ENCODE results near the gene KCNK5. TPM values are rescaled to one million over a fixed set of nuclear protein-coding genes. Genes with fewer than 3 reads are reported as not detected.

KCNK5 gene
- total and polyA plus RNA-seq, 4 experiments from 2014 or later: 0.17 to 0.83 (median 0.79) TPM; not detected in 1

DNA sequence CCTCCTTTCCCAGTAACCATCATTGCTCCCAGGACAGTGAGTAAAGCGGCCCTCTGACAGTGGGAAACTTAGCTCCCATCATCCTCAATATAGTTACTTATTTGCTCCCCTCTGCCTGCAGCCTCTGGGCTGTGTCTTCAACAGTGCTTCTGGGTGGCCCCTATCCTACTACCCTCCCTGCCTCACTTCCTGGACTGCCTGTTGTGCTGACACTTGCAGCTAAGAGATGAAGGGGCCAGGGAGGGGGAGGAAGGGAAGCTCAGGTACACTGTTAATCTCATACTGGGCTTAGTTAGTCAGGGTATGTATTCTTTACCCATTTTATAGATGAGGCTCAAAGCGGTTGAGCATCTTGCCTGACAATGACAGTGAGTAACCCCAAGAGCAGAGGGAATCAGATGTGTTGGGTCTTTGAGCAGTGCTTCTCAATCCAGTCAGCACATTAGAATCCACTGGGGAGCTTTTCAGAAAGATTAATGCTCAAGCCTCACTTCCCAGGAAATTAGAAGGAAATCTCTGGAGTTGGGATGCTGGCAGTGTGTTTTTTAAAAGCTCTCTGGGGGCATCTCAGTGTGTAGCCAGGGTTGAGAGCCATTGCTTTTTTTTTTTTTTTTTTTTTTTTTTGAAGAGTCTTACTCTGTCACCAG lies 27.1 kb upstream of the KCNK5 start:
- no peak for DNase-seq
- POLR2A ChIA-PET (ENCODE audit: partially characterized antibody): no interaction called here
- intact Hi-C loops (cut with micrococcal nuclease): no loop called here
- H3K27me3 ChIP-seq (ENCODE audit: insufficient read depth, low read length): peaks cover 4% of the 10 kb centered on the region
- H3K9me3 ChIP-seq (ENCODE audit: control insufficient read depth in 1 of 2, low read length in 2 of 2): no peaks in the 10 kb centered on the region
- H3K4me3 ChIP-seq (ENCODE audit: low read length in 2 of 2): no peak overlapping the region
- no peak overlapping the region for H3K4me3 Mint-ChIP-seq
- no peak overlapping the region for H3K27ac Mint-ChIP-seq
- H3K4me1 Mint-ChIP-seq: peaks cover 0 to 2% (median 0%) of the 10 kb centered on the region in 4 donors
- H3K27ac ChIP-seq (ENCODE audit: low read depth, low read length): no peak overlapping the region
- H3K36me3 ChIP-seq (ENCODE audit: insufficient read depth, low read length): no peaks in the 10 kb centered on the region
- CTCF ChIA-PET (ENCODE audit: partially characterized antibody): interaction anchor here (0.7 to 2.2 kb wide), 2 partner anchors 12 to 46 kb away, joined by 4 to 5 read pairs; no protein-coding TSS in a partner anchor
- H3K9me3 Mint-ChIP-seq: peaks cover 0 to 2% (median 0%) of the 10 kb centered on the region in 8 donors
- peaks cover 5 to 30% of the 10 kb centered on the region in 2 donors for H3K27me3 Mint-ChIP-seq
- H3K4me1 ChIP-seq (ENCODE audit: insufficient read depth, low read length): no peaks in the 10 kb centered on the region
- no peaks in the 10 kb centered on the region for H3K36me3 Mint-ChIP-seq

DNA sequence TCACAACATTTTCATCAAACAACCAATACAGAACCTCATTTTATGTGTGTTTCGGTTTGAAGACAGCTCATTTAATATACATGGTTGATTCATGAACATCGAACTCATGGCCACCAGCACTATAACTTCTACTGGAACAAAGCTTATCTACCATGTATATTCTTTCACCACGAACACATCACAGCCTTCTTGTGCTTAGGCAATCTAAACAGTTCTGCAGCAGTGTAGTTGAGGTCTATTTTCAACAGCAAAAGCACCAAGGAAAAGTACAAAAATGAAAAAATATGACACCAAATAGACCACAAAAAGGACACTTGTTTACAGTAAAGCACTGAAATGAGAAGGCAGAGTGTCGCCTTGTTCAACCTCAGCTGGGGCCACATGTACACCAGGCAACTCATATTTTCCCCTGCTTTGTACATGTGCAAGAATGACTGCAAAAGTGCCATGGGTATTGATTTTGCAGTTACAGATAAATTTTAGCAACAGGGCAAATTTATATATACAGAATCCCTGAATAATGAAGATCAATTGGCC lies 25.8 kb upstream of the KCNK5 start:
- H3K4me1 Mint-ChIP-seq: peaks cover 0 to 2% (median 0%) of the 10 kb centered on the region in 4 donors
- peaks cover 5 to 24% of the 10 kb centered on the region in 2 donors for H3K27me3 Mint-ChIP-seq

GRCh38 chr6:39251406-39251805 lies 22.1 kb upstream of the KCNK5 start:
- ChIA-PET CTCF (ENCODE audit: partially characterized antibody) (no interaction called here), POLR2A (ENCODE audit: partially characterized antibody) (no interaction called here)
- Histone ChIP-seq H3K27me3 (ENCODE audit: insufficient read depth, low read length) (no peaks in the 10 kb centered on the region), H3K4me3 (ENCODE audit: low read length in 2 of 2) (no peak overlapping the region), H3K27ac (ENCODE audit: low read depth, low read length) (no peak overlapping the region), H3K9me3 (ENCODE audit: control insufficient read depth in 1 of 2, low read length in 2 of 2) (no peaks in the 10 kb centered on the region), H3K4me1 (ENCODE audit: insufficient read depth, low read length) (no peaks in the 10 kb centered on the region), H3K36me3 (ENCODE audit: insufficient read depth, low read length) (no peaks in the 10 kb centered on the region)
- Mint-ChIP-seq H3K9me3 (peaks cover 0 to 2% (median 0%) of the 10 kb centered on the region in 8 donors), H3K27me3 (peaks cover 2 to 12% of the 10 kb centered on the region in 2 donors), H3K27ac (no peak overlapping the region), H3K4me3 (no peak overlapping the region), H3K4me1 (peaks cover 4 to 7% (median 6%) of the 10 kb centered on the region in 4 donors), H3K36me3 (no peaks in the 10 kb centered on the region)
- intact Hi-C loops (cut with micrococcal nuclease): no loop called here
- no peak for DNase-seq

More for the DNA sequence above, 25.8 kb upstream of the KCNK5 start:
- H3K4me1 ChIP-seq (ENCODE audit: insufficient read depth, low read length): no peaks in the 10 kb centered on the region
- CTCF ChIA-PET (ENCODE audit: partially characterized antibody): interaction anchor here (2.2 kb wide), 1 partner anchor 48 kb away, joined by 5 read pairs; no protein-coding TSS in a partner anchor
- POLR2A ChIA-PET (ENCODE audit: partially characterized antibody): no interaction called here
- H3K36me3 ChIP-seq (ENCODE audit: insufficient read depth, low read length): no peaks in the 10 kb centered on the region
- no peaks in the 10 kb centered on the region for H3K36me3 Mint-ChIP-seq
- DNase-seq: no peak
- intact Hi-C loops (cut with micrococcal nuclease): no loop called here
- no peak overlapping the region for H3K4me3 ChIP-seq (ENCODE audit: low read length in 2 of 2)
- no peaks in the 10 kb centered on the region for H3K9me3 ChIP-seq (ENCODE audit: control insufficient read depth in 1 of 2, low read length in 2 of 2)
- no peak overlapping the region for H3K4me3 Mint-ChIP-seq
- H3K27ac ChIP-seq (ENCODE audit: low read depth, low read length): no peak overlapping the region
- H3K9me3 Mint-ChIP-seq: peaks cover 0 to 2% (median 0%) of the 10 kb centered on the region in 8 donors
- no peak overlapping the region for H3K27ac Mint-ChIP-seq
- H3K27me3 ChIP-seq (ENCODE audit: insufficient read depth, low read length): no peaks in the 10 kb centered on the region

GRCh38 chr6:39250507-39250906 lies 21.2 kb upstream of the KCNK5 start:
- no peak overlapping the region for H3K4me3 Mint-ChIP-seq
- no peak overlapping the region for H3K27ac ChIP-seq (ENCODE audit: low read depth, low read length)
- ChIA-PET POLR2A (ENCODE audit: partially characterized antibody) (no interaction called here), CTCF (ENCODE audit: partially characterized antibody) (no interaction called here)
- no peaks in the 10 kb centered on the region for H3K9me3 Mint-ChIP-seq
- H3K27me3 Mint-ChIP-seq: peaks cover 2 to 8% of the 10 kb centered on the region in 2 donors
- H3K4me1 ChIP-seq (ENCODE audit: insufficient read depth, low read length): no peaks in the 10 kb centered on the region
- no peaks in the 10 kb centered on the region for H3K27me3 ChIP-seq (ENCODE audit: insufficient read depth, low read length)
- H3K4me3 ChIP-seq (ENCODE audit: low read length in 2 of 2): no peak overlapping the region
- H3K27ac Mint-ChIP-seq: no peak overlapping the region
- no peaks in the 10 kb centered on the region for H3K36me3 Mint-ChIP-seq
- no peaks in the 10 kb centered on the region for H3K9me3 ChIP-seq (ENCODE audit: control insufficient read depth in 1 of 2, low read length in 2 of 2)
- H3K36me3 ChIP-seq (ENCODE audit: insufficient read depth, low read length): no peaks in the 10 kb centered on the region
- peaks cover 4 to 7% (median 6%) of the 10 kb centered on the region in 4 donors for H3K4me1 Mint-ChIP-seq
- intact Hi-C loops (cut with micrococcal nuclease): no loop called here
- no peak for DNase-seq

DNA sequence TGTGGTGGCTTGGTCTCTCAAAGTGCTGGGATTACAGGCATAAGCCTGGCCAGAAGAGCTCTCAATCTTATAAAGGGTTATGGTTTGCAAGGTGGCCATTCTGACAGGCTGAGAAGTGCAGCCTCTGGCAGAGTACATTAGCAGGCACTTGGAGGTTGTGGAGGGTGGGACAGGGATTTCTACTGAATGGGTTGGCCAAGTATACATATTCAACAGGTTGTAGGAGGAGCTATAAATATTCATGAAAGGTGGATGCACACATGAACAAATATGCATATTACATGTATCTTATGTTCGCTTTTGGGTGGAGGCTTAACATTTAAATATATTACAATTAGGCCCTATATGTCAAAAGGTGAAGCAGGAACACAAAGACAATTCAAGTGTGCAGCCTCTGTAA lies 20.0 kb upstream of the KCNK5 start:
- Mint-ChIP-seq H3K27me3 (peaks cover 2 to 6% of the 10 kb centered on the region in 2 donors), H3K9me3 (no peaks in the 10 kb centered on the region), H3K27ac (no peak overlapping the region), H3K36me3 (no peaks in the 10 kb centered on the region), H3K4me3 (no peak overlapping the region), H3K4me1 (peaks cover 4 to 6% (median 6%) of the 10 kb centered on the region in 4 donors)
- POLR2A ChIA-PET (ENCODE audit: partially characterized antibody): no interaction called here
- DNase-seq: no peak
- Histone ChIP-seq H3K4me3 (ENCODE audit: low read length in 2 of 2) (no peak overlapping the region), H3K9me3 (ENCODE audit: control insufficient read depth in 1 of 2, low read length in 2 of 2) (no peaks in the 10 kb centered on the region), H3K27me3 (ENCODE audit: insufficient read depth, low read length) (no peaks in the 10 kb centered on the region), H3K4me1 (ENCODE audit: insufficient read depth, low read length) (no peaks in the 10 kb centered on the region), H3K36me3 (ENCODE audit: insufficient read depth, low read length) (no peaks in the 10 kb centered on the region), H3K27ac (ENCODE audit: low read depth, low read length) (no peak overlapping the region)
- intact Hi-C loops (cut with micrococcal nuclease): no loop called here
- CTCF ChIA-PET (ENCODE audit: partially characterized antibody): interaction anchor here (1.4 kb wide), 1 partner anchor 11 kb away, joined by 3 read pairs; no protein-coding TSS in a partner anchor

- intact Hi-C loops (cut with micrococcal nuclease): no loop called here
- H3K27ac Mint-ChIP-seq: no peak overlapping the region
- peak overlapping the region in 2 of 8 donors; percentile 44 to 47 for H3K4me3 Mint-ChIP-seq
- no peaks in the 10 kb centered on the region for H3K9me3 Mint-ChIP-seq
- Histone ChIP-seq H3K36me3 (ENCODE audit: insufficient read depth, low read length) (no peaks in the 10 kb centered on the region), H3K4me1 (ENCODE audit: insufficient read depth, low read length) (no peaks in the 10 kb centered on the region), H3K9me3 (ENCODE audit: control insufficient read depth in 1 of 2, low read length in 2 of 2) (no peaks in the 10 kb centered on the region), H3K27me3 (ENCODE audit: insufficient read depth, low read length) (no peaks in the 10 kb centered on the region), H3K4me3 (ENCODE audit: low read length in 2 of 2) (no peak overlapping the region), H3K27ac (ENCODE audit: low read depth, low read length) (no peak overlapping the region)
- DNase-seq: no peak
- CTCF ChIA-PET (ENCODE audit: partially characterized antibody): no interaction called here
- H3K4me1 Mint-ChIP-seq: peaks cover 4 to 6% (median 6%) of the 10 kb centered on the region in 4 donors
- H3K27me3 Mint-ChIP-seq: peaks cover 2 to 6% of the 10 kb centered on the region in 2 donors
- POLR2A ChIA-PET (ENCODE audit: partially characterized antibody): no interaction called here
- no peaks in the 10 kb centered on the region for H3K36me3 Mint-ChIP-seq
Observed at GRCh38 chr6:39247667-39248194, 18.5 kb upstream of the KCNK5 start.

GRCh38 chr6:39243809-39244208 lies 14.5 kb upstream of the KCNK5 start:
- Mint-ChIP-seq H3K9me3 (no peaks in the 10 kb centered on the region), H3K27ac (no peak overlapping the region), H3K4me1 (peaks cover 4 to 6% (median 6%) of the 10 kb centered on the region in 4 donors), H3K27me3 (peaks cover 0 to 2% of the 10 kb centered on the region in 2 donors), H3K4me3 (no peak overlapping the region), H3K36me3 (no peaks in the 10 kb centered on the region)
- no peak for DNase-seq
- ChIA-PET POLR2A (ENCODE audit: partially characterized antibody) (no interaction called here), CTCF (ENCODE audit: partially characterized antibody) (no interaction called here)
- H3K4me3 ChIP-seq (ENCODE audit: low read length in 2 of 2): no peak overlapping the region
- H3K4me1 ChIP-seq (ENCODE audit: insufficient read depth, low read length): no peaks in the 10 kb centered on the region
- H3K9me3 ChIP-seq (ENCODE audit: control insufficient read depth in 1 of 2, low read length in 2 of 2): no peaks in the 10 kb centered on the region
- no peak overlapping the region for H3K27ac ChIP-seq (ENCODE audit: low read depth, low read length)
- no peaks in the 10 kb centered on the region for H3K27me3 ChIP-seq (ENCODE audit: insufficient read depth, low read length)
- H3K36me3 ChIP-seq (ENCODE audit: insufficient read depth, low read length): no peaks in the 10 kb centered on the region
- intact Hi-C loops (cut with micrococcal nuclease): no loop called here
